H1 (cell line): ENCODE measurements around the gene SIK2. TPM values are rescaled to one million over a fixed set of nuclear protein-coding genes. Genes with fewer than 3 reads are reported as not detected.

Experiments
- CTCF ChIA-PET: fragments of 300-600 bp; sonication (Branson Sonifier 250); formaldehyde crosslinking; loops from one replicate; lab custom pipeline; 2021; ENCODE audit not compliant: partially characterized antibody; lab: Charles Lee
- POLR2A ChIA-PET: fragments of 300-600 bp; sonication (Branson Sonifier 250); formaldehyde crosslinking; loops from one replicate; lab custom pipeline; 2021; ENCODE audit warnings: inconsistent platforms; ENCODE audit not compliant: partially characterized antibody; lab: Charles Lee
- DNase-seq, 2 experiments: peaks; one replicate each; pipeline versions ENCODE4 v3.0.0 to v3.0.0-alpha.2; 2010 to 2022; ENCODE audit warnings: low spot score in 2 of 2, low read depth in 1 of 2, mixed read lengths in 1 of 2
- FAIRE-seq: peaks from 2 replicates; lab custom pipeline; 2011; peaks lifted over from hg19 to GRCh38; lab: Jason Lieb, UNC
- H2AFZ ChIP-seq: 2 replicates; pipeline ENCODE4 v1.8.1; 2012; ENCODE audit warnings: low read length, inconsistent platforms
- H2AK5ac ChIP-seq: 2 replicates; pipeline ENCODE4 v1.6.1; 2013; ENCODE audit warnings: low read depth, low read length
- H2BK120ac ChIP-seq: replicated peaks from 2 replicates; pipeline ENCODE3; 2013; ENCODE audit warnings: low read depth, low read length, inconsistent platforms
- H2BK12ac ChIP-seq: 2 replicates; pipeline ENCODE4 v1.6.1; 2013; ENCODE audit warnings: low read depth, low read length
- H2BK15ac ChIP-seq: 2 replicates; pipeline ENCODE4 v1.6.1; 2013; ENCODE audit warnings: low read length
- H2BK20ac ChIP-seq: 2 replicates; pipeline ENCODE4 v1.6.1; 2013; ENCODE audit warnings: low read length
- H2BK5ac ChIP-seq: 2 replicates; pipeline ENCODE4 v1.6.1; 2013; ENCODE audit warnings: low read depth, low read length
- H3K14ac ChIP-seq: 2 replicates; pipeline ENCODE4 v1.6.1; 2013; ENCODE audit warnings: inconsistent platforms; ENCODE audit not compliant: insufficient read length
- H3K18ac ChIP-seq: 2 replicates; pipeline ENCODE4 v1.6.1; 2013; ENCODE audit warnings: low read length; ENCODE audit errors: extremely low read depth
- H3K23ac ChIP-seq: 2 replicates; pipeline ENCODE4 v1.6.1; 2013; ENCODE audit warnings: inconsistent platforms; ENCODE audit not compliant: insufficient read length
- H3K23me2 ChIP-seq: 2 replicates; pipeline ENCODE4 v1.6.1; 2013; ENCODE audit warnings: low read depth, low read length
- H3K27ac ChIP-seq: 2 replicates; pipeline ENCODE4 v1.6.1; 2011; ENCODE audit warnings: low read depth, low read length, inconsistent platforms
- H3K27me3 ChIP-seq, 4 experiments: replicated peaks in 1 of 4; 1 replicate in 1 of 4; 2 replicates in 3 of 4; pipeline versions ENCODE4 v1.6.1 to v1.8.1; 2011 to 2013; ENCODE audit warnings: low read length in 3 of 4, mild to moderate bottlenecking in 3 of 4, inconsistent platforms in 2 of 4, mixed read lengths in 2 of 4, moderate library complexity in 1 of 4; ENCODE audit not compliant: control insufficient read depth in 3 of 4, insufficient read depth in 3 of 4; ENCODE audit errors: extremely low read depth in 1 of 4
- H3K36me3 ChIP-seq, 4 experiments: 2 replicates each; pipeline versions ENCODE4 v1.6.1 to v1.8.1; 2011 to 2013; ENCODE audit warnings: mild to moderate bottlenecking in 4 of 4, low read length in 3 of 4, moderate library complexity in 2 of 4, control low read depth in 1 of 4, inconsistent platforms in 1 of 4; ENCODE audit not compliant: insufficient read depth in 4 of 4, control insufficient read depth in 2 of 4
- H3K4ac ChIP-seq: replicated peaks from 2 replicates; pipeline ENCODE3; 2013; ENCODE audit warnings: low read length, low read depth, mixed read lengths, inconsistent platforms; ENCODE audit not compliant: insufficient read length
- H3K4me1 ChIP-seq, 4 experiments: replicated peaks in 1 of 4; 1 replicate in 1 of 4; 2 replicates in 3 of 4; pipeline versions ENCODE4 v1.6.1 to v1.8.1; 2011 to 2013; ENCODE audit warnings: low read length in 3 of 4, inconsistent platforms in 2 of 4, mixed read lengths in 1 of 4; ENCODE audit not compliant: insufficient read depth in 4 of 4, control insufficient read depth in 3 of 4
- H3K4me2 ChIP-seq, 2 experiments: 2 replicates each; pipeline versions ENCODE4 v1.6.1 to v1.8.1; 2011 to 2013; ENCODE audit warnings: low read depth in 2 of 2, low read length in 2 of 2, control low read depth in 1 of 2, inconsistent platforms in 1 of 2, mild to moderate bottlenecking in 1 of 2; ENCODE audit not compliant: insufficient read depth in 1 of 2
- H3K4me3 ChIP-seq, 4 experiments: fragments of 200-600, 300-600 bp in 1 of 4; sonication (generic), shearing (Covaris generic), sonication (Bioruptor Twin) in 1 of 4; 2 replicates each; pipeline versions ENCODE4 v1.5.1 to v1.8.1; 2011 to 2016; ENCODE audit warnings: low read length in 4 of 4, low read depth in 3 of 4, control low read depth in 2 of 4, inconsistent platforms in 2 of 4, mild to moderate bottlenecking in 2 of 4, mixed read lengths in 1 of 4, moderate library complexity in 1 of 4; ENCODE audit not compliant: insufficient read depth in 2 of 4; ENCODE audit errors: extremely low read depth in 1 of 4
- H3K56ac ChIP-seq: replicated peaks from 2 replicates; pipeline ENCODE3; 2013; ENCODE audit warnings: low read depth, mild to moderate bottlenecking, mixed read lengths, low read length, inconsistent platforms; ENCODE audit not compliant: insufficient read length
- H3K79me1 ChIP-seq: 2 replicates; pipeline ENCODE4 v1.6.1; 2013; ENCODE audit warnings: low read depth, low read length, control low read depth
- H3K79me2 ChIP-seq, 2 experiments: 2 replicates each; pipeline versions ENCODE4 v1.6.1 to v1.8.1; 2012 to 2013; ENCODE audit warnings: low read length in 2 of 2, mild to moderate bottlenecking in 2 of 2, inconsistent platforms in 1 of 2; ENCODE audit not compliant: insufficient read depth in 2 of 2, control insufficient read depth in 1 of 2
- H3K9ac ChIP-seq, 4 experiments: replicated peaks in 1 of 4; 1 replicate in 1 of 4; 2 replicates in 3 of 4; pipeline versions ENCODE4 v1.6.1 to v1.8.1; 2011 to 2013; ENCODE audit warnings: low read depth in 3 of 4, low read length in 3 of 4, control low read depth in 2 of 4, mild to moderate bottlenecking in 2 of 4, moderate library complexity in 2 of 4, inconsistent platforms in 1 of 4; ENCODE audit errors: extremely low read depth in 1 of 4
- H3K9me3 ChIP-seq, 2 experiments: 2 replicates each; pipeline versions ENCODE4 v1.6.1 to v1.8.1; 2012 to 2013; ENCODE audit warnings: mild to moderate bottlenecking in 2 of 2, moderate library complexity in 2 of 2, control low read depth in 1 of 2, inconsistent platforms in 1 of 2, low read depth in 1 of 2, low read length in 1 of 2, mixed read lengths in 1 of 2; ENCODE audit not compliant: insufficient read depth in 2 of 2
- H4K20me1 ChIP-seq, 2 experiments: replicated peaks in 1 of 2; 2 replicates each; pipeline versions ENCODE3 to v1.8.1; 2011 to 2013; ENCODE audit warnings: inconsistent platforms in 2 of 2, low read length in 2 of 2, mild to moderate bottlenecking in 1 of 2; ENCODE audit not compliant: insufficient read depth in 2 of 2, control insufficient read depth in 1 of 2
- H4K5ac ChIP-seq: 2 replicates; pipeline ENCODE4 v1.6.1; 2013; ENCODE audit warnings: low read length, low read depth, mixed read lengths, inconsistent platforms; ENCODE audit not compliant: insufficient read length
- H4K8ac ChIP-seq: 2 replicates; pipeline ENCODE4 v1.8.0; 2013; ENCODE audit warnings: mild to moderate bottlenecking, moderate library complexity, low read length, inconsistent platforms; ENCODE audit not compliant: insufficient read depth; ENCODE audit errors: extremely low read depth
- H4K91ac ChIP-seq: replicated peaks from 2 replicates; pipeline ENCODE3; 2013; ENCODE audit warnings: low read length, mixed read lengths, inconsistent platforms; ENCODE audit not compliant: insufficient read length
- CBX8 ChIP-seq: fragments of 300-800, 300-1000 bp; sonication (generic); IDR thresholded peaks from 2 replicates; pipeline ENCODE4 v1.7.1; 2016; ENCODE audit warnings: low read depth, low read length, borderline replicate concordance
- CHD1 ChIP-seq: IDR thresholded peaks from 2 replicates; pipeline ENCODE4 v1.6.1; 2012; ENCODE audit warnings: low read depth, low read length, improper control_type of control experiment
- CHD2 ChIP-seq: IDR thresholded peaks from 2 replicates; pipeline ENCODE4 v1.6.1; 2012; ENCODE audit warnings: low read length, improper control_type of control experiment
- NANOG ChIP-seq: IDR thresholded peaks from 2 replicates; pipeline ENCODE4 v1.6.1; 2011; ENCODE audit warnings: low read length, low read depth, mild to moderate bottlenecking, inconsistent platforms; ENCODE audit not compliant: insufficient read depth, poor library complexity, severe bottlenecking
- RFX5 ChIP-seq: IDR thresholded peaks from 2 replicates; pipeline ENCODE4 v1.6.1; 2011; ENCODE audit warnings: low read depth, low read length, improper control_type of control experiment, borderline replicate concordance
- SRF ChIP-seq: IDR thresholded peaks from 2 replicates; pipeline ENCODE4 v1.6.1; 2011; ENCODE audit warnings: mild to moderate bottlenecking, low read depth, low read length, moderate library complexity
- SUZ12 ChIP-seq: fragments of 200-600 bp; sonication (generic); IDR thresholded peaks from 2 replicates; pipeline ENCODE4 v1.6.1; 2012; ENCODE audit warnings: mild to moderate bottlenecking, inconsistent platforms, low read length, moderate library complexity, mixed read lengths
- TAF7 ChIP-seq: optimal IDR thresholded peaks from 2 replicates; pipeline ENCODE3; 2011; ENCODE audit warnings: low read depth, mild to moderate bottlenecking, inconsistent platforms, low read length, moderate library complexity, borderline replicate concordance
- TBP ChIP-seq: IDR thresholded peaks from 2 replicates; pipeline ENCODE4 v1.6.1; 2011; ENCODE audit warnings: low read depth, low read length, improper control_type of control experiment
- ZNF274 ChIP-seq: IDR thresholded peaks from 2 replicates; pipeline ENCODE4 v1.7.0; 2012; ENCODE audit warnings: low read length, borderline replicate concordance; ENCODE audit errors: extremely low read depth
- WGBS, 2 experiments: shearing (Covaris generic) in 1 of 2; methylation state at CpG; one replicate each; pipeline versions ENCODE4 v1.1.6 to v1.1.7; 2013 to 2015; ENCODE audit warnings: low lambda C conversion rate in 2 of 2, mixed read lengths in 2 of 2, inconsistent platforms in 1 of 2, low coverage in 1 of 2, missing lambda C conversion rate in 1 of 2; ENCODE audit not compliant: insufficient replicate concordance in 2 of 2, insufficient coverage in 1 of 2, insufficient read length in 1 of 2; ENCODE audit errors: extremely low coverage in 1 of 2, missing lambda C conversion rate in 1 of 2; 5-methylcytosine and 5-hydroxymethylcytosine counted together
- polyA plus RNA-seq, 7 experiments: library from polyadenylated mRNA; depleted of rRNA in 3 of 7; stranded (reverse) in 5 of 7; unstranded in 2 of 7; fragments of >200 nt in 5 of 7; fragments of 200-250 nt in 2 of 7; gene quantifications; 1 replicate in 5 of 7; 2 replicates in 1 of 7; 4 replicates in 1 of 7; pipeline versions ENCODE4 v1.2.1 to v1.2.3, GENCODE V29; 2011 to 2013; ENCODE audit warnings: missing spikeins in 2 of 7, mixed read lengths in 2 of 7
- total RNA-seq: library from RNA; stranded (reverse); fragmentation: NEBNext Ultra II Directional; extraction: Animal tissue kit (Norgen Biotek cat#: 25700); gene quantifications from 2 replicates; pipeline ENCODE4 v1.2.1, GENCODE V29; 2021
- TF ChIP-seq, protein P1 (sequence below): IDR thresholded peaks from 2 replicates; pipeline ENCODE4 v1.6.1; 2011; ENCODE audit warnings: low read length, improper control_type of control experiment

SIK2 gene
- total and polyA plus RNA-seq, 2 of the 8 experiments (the other 6 are each of a cell fraction or from before 2014, with no cell fraction given), result 8.8 to 11.2 TPM

DNA sequence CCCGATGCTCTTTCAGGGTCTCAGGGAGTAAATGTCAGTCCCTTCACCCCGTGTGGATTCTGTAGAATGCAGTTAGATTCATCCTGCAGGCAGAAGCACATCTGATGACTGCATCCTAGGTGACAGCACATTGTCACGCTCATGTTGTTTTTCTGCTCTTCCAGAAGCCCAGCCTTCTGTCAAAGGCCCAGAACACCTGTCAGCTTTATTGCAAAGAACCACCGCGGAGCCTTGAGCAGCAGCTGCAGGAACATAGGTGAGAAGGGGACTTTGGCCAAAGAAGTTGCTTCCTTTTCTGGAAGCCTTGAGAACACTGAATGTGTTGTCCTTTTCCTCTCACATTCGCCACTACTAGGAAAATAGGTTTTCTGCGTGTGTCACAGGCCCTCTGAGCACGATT, 120.3 kb downstream of the SIK2 start:
- Histone ChIP-seq H4K20me1 (peaks cover 0 to 4% of the 10 kb centered on the region in 2 experiments), H4K91ac (no peak overlapping the region), H3K79me1 (no peaks in the 10 kb centered on the region), H4K8ac (no peak overlapping the region), H3K4me1 (peaks cover 4 to 9% (median 5%) of the 10 kb centered on the region in 4 experiments; a peak in 5 of 7 replicates), H3K18ac (no peak overlapping the region), H3K4me3 (no peak overlapping the region), H3K9ac (no peak overlapping the region), H2AK5ac (no peak overlapping the region), H3K4me2 (no peak overlapping the region), H4K5ac (no peak overlapping the region), H3K27me3 (no peaks in the 10 kb centered on the region), H3K36me3 (peaks cover 0 to 27% (median 4%) of the 10 kb centered on the region in 4 experiments; a peak in 5 of 8 replicates), H3K14ac (no peak overlapping the region), H3K23me2 (no peaks in the 10 kb centered on the region), H3K56ac (no peak overlapping the region), H3K9me3 (no peaks in the 10 kb centered on the region), H2AFZ (no peak overlapping the region), H3K23ac (no peak overlapping the region), H3K4ac (no peak overlapping the region), H3K79me2 (no peaks in the 10 kb centered on the region), H2BK15ac (no peak overlapping the region), H2BK12ac (no peak overlapping the region), H2BK120ac (no peak overlapping the region), H3K27ac (no peak overlapping the region), H2BK20ac (no peak overlapping the region), H2BK5ac (no peak overlapping the region)
- TF ChIP-seq CHD1, result no peak
- TF ChIP-seq ZNF274, result no peak
- TF ChIP-seq TAF7, result no peak
- TF ChIP-seq TBP, result no peak
- no peak for TF ChIP-seq RFX5
- TF ChIP-seq CBX8, result no peak
- TF ChIP-seq, protein P1, sequence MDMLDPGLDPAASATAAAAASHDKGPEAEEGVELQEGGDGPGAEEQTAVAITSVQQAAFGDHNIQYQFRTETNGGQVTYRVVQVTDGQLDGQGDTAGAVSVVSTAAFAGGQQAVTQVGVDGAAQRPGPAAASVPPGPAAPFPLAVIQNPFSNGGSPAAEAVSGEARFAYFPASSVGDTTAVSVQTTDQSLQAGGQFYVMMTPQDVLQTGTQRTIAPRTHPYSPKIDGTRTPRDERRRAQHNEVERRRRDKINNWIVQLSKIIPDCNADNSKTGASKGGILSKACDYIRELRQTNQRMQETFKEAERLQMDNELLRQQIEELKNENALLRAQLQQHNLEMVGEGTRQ, result no peak
- TF ChIP-seq SRF, result no peak
- TF ChIP-seq NANOG, result no peak
- TF ChIP-seq SUZ12, result no peak
- TF ChIP-seq CHD2, result no peak
- WGBS, 2 experiments, result 94% methylated on average over 8 of the region's 8 CpGs; no CpG with 5 or more reads in 1 of the 2 experiments
- DNase-seq, result no peak
- ChIA-PET CTCF (interaction anchor here (1.1 to 1.5 kb wide), 3 partner anchors 10 to 118 kb away, joined by 3 to 4 read pairs (median 3); no protein-coding TSS in a partner anchor), POLR2A (interaction anchor here (1.1 kb wide), 1 partner anchor 84 kb away, joined by 3 read pairs; no protein-coding TSS in a partner anchor)
- FAIRE-seq, result no peak
